ENCODE data around the gene RAMP1. TPM values are rescaled to one million over a fixed set of nuclear protein-coding genes. Genes with fewer than 3 reads are reported as not detected.

The RAMP1 gene
- total RNA-seq, 1 donor from 2014 or later, result 2.1 TPM

- TF ChIP-seq CTCF (IDR thresholded peaks at IDR 0.05; ENCODE audit: insufficient read depth, low read length, severe bottlenecking), result no peak
- no peak overlapping the region for H3K4me3 ChIP-seq (ENCODE audit: low read depth, low read length)
- H3K27me3 ChIP-seq (ENCODE audit: control insufficient read depth, insufficient read depth, low read length), result peaks cover 2% of the 10 kb centered on the region
- H3K36me3 ChIP-seq (ENCODE audit: control insufficient read depth, insufficient read depth, low read length), result no peaks in the 10 kb centered on the region
- DNase-seq (ENCODE audit: low read depth) (no peak), FAIRE-seq (no peak)
Observed at GRCh38 chr2:237951878-237952277, 92.5 kb downstream of the RAMP1 start.

GRCh38 chr2:237952851-237953250, 93.4 kb downstream of the RAMP1 start:
- no peaks in the 10 kb centered on the region for H3K36me3 ChIP-seq (ENCODE audit: control insufficient read depth, insufficient read depth, low read length)
- no peak for FAIRE-seq
- TF ChIP-seq CTCF (IDR thresholded peaks at IDR 0.05; ENCODE audit: insufficient read depth, low read length, severe bottlenecking), result no peak
- no peak for DNase-seq (ENCODE audit: low read depth)
- H3K27me3 ChIP-seq (ENCODE audit: control insufficient read depth, insufficient read depth, low read length), result peaks cover 2% of the 10 kb centered on the region
- no peak overlapping the region for H3K4me3 ChIP-seq (ENCODE audit: low read depth, low read length)

- Histone ChIP-seq H3K27me3 (ENCODE audit: control insufficient read depth, insufficient read depth, low read length) (peaks cover 2% of the 10 kb centered on the region), H3K4me3 (ENCODE audit: low read depth, low read length) (peak overlapping the region; percentile 15), H3K36me3 (ENCODE audit: control insufficient read depth, insufficient read depth, low read length) (no peaks in the 10 kb centered on the region)
- TF ChIP-seq CTCF (IDR thresholded peaks at IDR 0.05; ENCODE audit: insufficient read depth, low read length, severe bottlenecking), result no peak
- no peak for FAIRE-seq
- DNase-seq (ENCODE audit: low read depth), result no peak
Observed at GRCh38 chr2:237955640-237956401, 96.4 kb downstream of the RAMP1 start.

- FAIRE-seq (no peak), DNase-seq (ENCODE audit: low read depth) (no peak)
- Histone ChIP-seq H3K4me3 (ENCODE audit: low read depth, low read length) (no peak overlapping the region), H3K27me3 (ENCODE audit: control insufficient read depth, insufficient read depth, low read length) (peaks cover 2% of the 10 kb centered on the region), H3K36me3 (ENCODE audit: control insufficient read depth, insufficient read depth, low read length) (no peaks in the 10 kb centered on the region)
- no peak for TF ChIP-seq CTCF (IDR thresholded peaks at IDR 0.05; ENCODE audit: insufficient read depth, low read length, severe bottlenecking)
Observed at GRCh38 chr2:237956402-237956736, 96.9 kb downstream of the RAMP1 start.

GRCh38 chr2:237961637-237962036, 102.2 kb downstream of the RAMP1 start:
- Histone ChIP-seq H3K4me3 (ENCODE audit: low read depth, low read length) (no peak overlapping the region), H3K36me3 (ENCODE audit: control insufficient read depth, insufficient read depth, low read length) (no peaks in the 10 kb centered on the region), H3K27me3 (ENCODE audit: control insufficient read depth, insufficient read depth, low read length) (no peaks in the 10 kb centered on the region)
- no peak for TF ChIP-seq CTCF (IDR thresholded peaks at IDR 0.05; ENCODE audit: insufficient read depth, low read length, severe bottlenecking)
- DNase-seq (ENCODE audit: low read depth), result no peak
- no peak for FAIRE-seq

Other genes starting within 250 kb of the RAMP1 start
- gene LRRFIP1, start 232.0 kb upstream of the RAMP1 start, total RNA-seq, result 115 and 183 TPM in 2 replicates
- 0.26 TPM in 2 replicates for gene RBM44, start 60.8 kb upstream of the RAMP1 start, total RNA-seq
- 64.0 and 74.4 TPM in 2 replicates for gene UBE2F, start 107.4 kb downstream of the RAMP1 start, total RNA-seq
- 9.1 and 12.6 TPM in 2 replicates for gene SCLY, start 201.4 kb downstream of the RAMP1 start, total RNA-seq
- under 0.01 TPM in 1 of 2 replicates, not detected in the other for gene ESPNL, start 240.7 kb downstream of the RAMP1 start, total RNA-seq